GM12878 (cell line): Measurements from ENCODE around the gene UGT1A7. TPM values are rescaled to one million over a fixed set of nuclear protein-coding genes. Genes with fewer than 3 reads are reported as not detected.

Experiments used
- ATAC-seq: fragments of 200-7000 bp; cut with Tn5 transposase; 3 replicates; pipeline ENCODE4 v1.9.1; 2020; ENCODE audit warnings: mild to moderate bottlenecking, moderate library complexity
- BruUV-seq: library from RNA; stranded (reverse); fragments of 400-500 nt; replicated peaks from 2 replicates; lab custom pipeline; 2021; lab: Mats Ljungman, UMichigan
- CTCF ChIA-PET: fragments of 300-600 bp; sonication (Branson Sonifier 250); formaldehyde crosslinking; extraction: SDS; loops from one replicate; lab custom pipeline; 2021; ENCODE audit warnings: inconsistent platforms; lab: Yijun Ruan, JAX
- POLR2A ChIA-PET: fragments of 350-600 bp; formaldehyde crosslinking; extraction: SDS; loops from one replicate; lab custom pipeline; 2021; ENCODE audit warnings: inconsistent platforms; lab: Charles Lee
- RAD21 ChIA-PET: fragments of 300-600 bp; sonication (Branson Sonifier 250); formaldehyde crosslinking; loops from one replicate; lab custom pipeline; 2023; ENCODE audit warnings: antibody characterized with exemption; ENCODE audit not compliant: unreplicated experiment; lab: Charles Lee
- SMC1A ChIA-PET: fragments of 300-600 bp; sonication (Branson Sonifier 250); formaldehyde crosslinking; loops from one replicate; lab custom pipeline; 2023; ENCODE audit not compliant: unreplicated experiment, uncharacterized antibody; lab: Charles Lee
- DNase-seq: peaks from one replicate; pipeline ENCODE4 v3.0.0-alpha.2; 2011; ENCODE audit warnings: low read depth, low spot score
- FAIRE-seq: peaks from 3 replicates; lab custom pipeline; 2011; peaks lifted over from hg19 to GRCh38; lab: Jason Lieb, UNC
- H2AFZ ChIP-seq: 2 replicates; pipeline ENCODE4 v1.6.0; 2011; ENCODE audit warnings: low read depth, low read length, control low read depth; ENCODE audit not compliant: control insufficient read depth
- H3K27ac ChIP-seq: 2 replicates; pipeline ENCODE4 v1.5.1; 2011; ENCODE audit warnings: control low read depth; ENCODE audit not compliant: control insufficient read depth, insufficient read depth
- H3K27me3 ChIP-seq, 2 experiments: replicated peaks in 1 of 2; 2 replicates each; pipeline versions ENCODE4 v1.6.0 to v1.6.1; 2011; ENCODE audit warnings: low read length in 1 of 2; ENCODE audit not compliant: control insufficient read depth in 2 of 2, insufficient read depth in 2 of 2
- H3K36me3 ChIP-seq, 2 experiments: 2 replicates each; pipeline ENCODE4 v1.5.1; 2011; ENCODE audit warnings: low read length in 1 of 2; ENCODE audit not compliant: control insufficient read depth in 2 of 2, insufficient read depth in 2 of 2
- H3K4me1 ChIP-seq: 2 replicates; pipeline ENCODE4 v1.6.1; 2011; ENCODE audit warnings: mild to moderate bottlenecking, low read length, moderate library complexity, mixed read lengths; ENCODE audit not compliant: control insufficient read depth, insufficient read depth
- H3K4me2 ChIP-seq: 2 replicates; pipeline ENCODE4 v1.6.0; 2011; ENCODE audit warnings: control low read depth; ENCODE audit not compliant: control insufficient read depth, insufficient read depth
- H3K4me3 ChIP-seq: fragments of 200-600 bp; sonication (generic); 2 replicates; pipeline ENCODE4 v1.5.1; 2016
- H3K79me2 ChIP-seq: 2 replicates; pipeline ENCODE4 v1.6.0; 2011; ENCODE audit warnings: low read length; ENCODE audit not compliant: control insufficient read depth, insufficient read depth
- H3K9ac ChIP-seq: 2 replicates; pipeline ENCODE4 v1.8.0; 2011; ENCODE audit warnings: low read length, control low read depth, mixed read lengths; ENCODE audit not compliant: control insufficient read depth, insufficient read depth
- H3K9me3 ChIP-seq: replicated peaks from 3 replicates; pipeline ENCODE4 v1.5.1; 2011; ENCODE audit warnings: mild to moderate bottlenecking, low read length; ENCODE audit not compliant: control insufficient read depth, insufficient read depth
- H4K20me1 ChIP-seq: 2 replicates; pipeline ENCODE4 v1.6.0; 2011; ENCODE audit not compliant: control insufficient read depth, insufficient read depth
- FOXM1 ChIP-seq: IDR thresholded peaks from 2 replicates; pipeline ENCODE4 v1.6.1; 2012; ENCODE audit warnings: low read depth, mild to moderate bottlenecking, inconsistent platforms, low read length, moderate library complexity
- POLR2A ChIP-seq: IDR thresholded peaks from 2 replicates; pipeline ENCODE4 v1.6.1; 2011; ENCODE audit warnings: low read depth, mild to moderate bottlenecking, low read length
- SPI1 ChIP-seq: IDR thresholded peaks from 2 replicates; pipeline ENCODE4 v1.6.1; 2011; ENCODE audit warnings: low read depth, mild to moderate bottlenecking, low read length, moderate library complexity, borderline replicate concordance; ENCODE audit not compliant: insufficient read depth
- SREBF1 ChIP-seq: IDR thresholded peaks from 2 replicates; pipeline ENCODE4 v1.6.1; 2012; ENCODE audit warnings: mild to moderate bottlenecking, low read length
- in situ Hi-C: fragments of 300-500 bp; cut with MboI; formaldehyde crosslinking; loops from 9 replicates; pipeline ENCODE4 v1.14.3; 2018; ENCODE audit warnings: mixed read lengths
- intact Hi-C: fragments of 100-400 bp; cut with micrococcal nuclease; formaldehyde crosslinking; loops from one replicate; pipeline ENCODE4 v1.14.2; 2022; ENCODE audit not compliant: unreplicated experiment
- polyA plus RNA-seq, 11 experiments: library from polyadenylated mRNA; depleted of rRNA in 4 of 11; unstranded in 6 of 11; stranded (reverse) in 5 of 11; fragments of >200 nt; fragmentation: Nextera tagmentation in 4 of 11; fragmentation: Illumina TruSeq in 1 of 11; extraction: Ambion mirVana in 4 of 11; extraction: Trizol in 1 of 11; gene quantifications; 1 replicate in 1 of 11; 2 replicates in 10 of 11; pipeline versions ENCODE4 v1.2.1 to v1.2.3, GENCODE V29; 2011 to 2016; ENCODE audit warnings: inconsistent platforms in 2 of 11, missing spikeins in 2 of 11, low read depth in 1 of 11
- total RNA-seq, 4 experiments: library from RNA; depleted of rRNA in 3 of 4; stranded (reverse); fragments of >200 nt in 3 of 4; fragmentation: Illumina TruSeq in 1 of 4; extraction: Trizol in 1 of 4; gene quantifications; 2 replicates each; pipeline versions ENCODE4 v1.2.1 to v1.2.3, GENCODE V29; 2013 to 2021
- TF ChIP-seq, protein P1 (sequence below): fragments of 450-650 bp; IDR thresholded peaks from 2 replicates; pipeline ENCODE4 v1.6.1; 2017; ENCODE audit warnings: mild to moderate bottlenecking, moderate library complexity
- TF ChIP-seq, protein P2 (sequence below): fragments of 450-650 bp; IDR thresholded peaks from 2 replicates; pipeline ENCODE4 v1.6.1; 2018; ENCODE audit warnings: mild to moderate bottlenecking, low read depth, moderate library complexity; ENCODE audit not compliant: partially characterized antibody

UGT1A7 gene
- total and polyA plus RNA-seq, 10 of the 15 experiments (the other 5 are each of a cell fraction or from before 2014, with no cell fraction given) = not detected

DNA sequence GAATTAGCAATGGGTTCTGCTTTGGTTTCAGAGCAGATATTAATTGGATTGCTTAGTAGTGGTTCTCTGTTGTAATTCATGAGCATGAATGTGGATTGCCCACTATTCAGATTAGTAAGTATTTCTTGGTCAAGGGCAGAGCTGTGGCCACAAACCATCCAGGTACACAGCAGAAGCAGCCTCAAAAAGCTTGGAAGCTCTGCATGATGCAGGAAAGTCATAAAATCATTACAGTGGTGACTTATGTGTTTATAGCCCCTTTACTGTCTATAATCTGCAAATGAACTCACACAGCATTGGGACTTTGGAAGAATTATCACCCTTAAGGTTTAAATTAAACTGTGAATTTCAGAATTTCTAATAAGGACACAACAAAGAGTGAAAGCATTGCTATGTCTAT lies 76.4 kb downstream of the UGT1A7 start:
- no peaks in the 10 kb centered on the region for H3K79me2 ChIP-seq
- CTCF ChIA-PET = no interaction called here
- FAIRE-seq = no peak

More for the DNA sequence above, 76.4 kb downstream of the UGT1A7 start:
- H3K9me3 ChIP-seq = no peaks in the 10 kb centered on the region; the same call in 1 of the 3 replicates
- no TSS peak for BruUV-seq
- POLR2A ChIA-PET = no interaction called here
- TF ChIP-seq, protein P1, sequence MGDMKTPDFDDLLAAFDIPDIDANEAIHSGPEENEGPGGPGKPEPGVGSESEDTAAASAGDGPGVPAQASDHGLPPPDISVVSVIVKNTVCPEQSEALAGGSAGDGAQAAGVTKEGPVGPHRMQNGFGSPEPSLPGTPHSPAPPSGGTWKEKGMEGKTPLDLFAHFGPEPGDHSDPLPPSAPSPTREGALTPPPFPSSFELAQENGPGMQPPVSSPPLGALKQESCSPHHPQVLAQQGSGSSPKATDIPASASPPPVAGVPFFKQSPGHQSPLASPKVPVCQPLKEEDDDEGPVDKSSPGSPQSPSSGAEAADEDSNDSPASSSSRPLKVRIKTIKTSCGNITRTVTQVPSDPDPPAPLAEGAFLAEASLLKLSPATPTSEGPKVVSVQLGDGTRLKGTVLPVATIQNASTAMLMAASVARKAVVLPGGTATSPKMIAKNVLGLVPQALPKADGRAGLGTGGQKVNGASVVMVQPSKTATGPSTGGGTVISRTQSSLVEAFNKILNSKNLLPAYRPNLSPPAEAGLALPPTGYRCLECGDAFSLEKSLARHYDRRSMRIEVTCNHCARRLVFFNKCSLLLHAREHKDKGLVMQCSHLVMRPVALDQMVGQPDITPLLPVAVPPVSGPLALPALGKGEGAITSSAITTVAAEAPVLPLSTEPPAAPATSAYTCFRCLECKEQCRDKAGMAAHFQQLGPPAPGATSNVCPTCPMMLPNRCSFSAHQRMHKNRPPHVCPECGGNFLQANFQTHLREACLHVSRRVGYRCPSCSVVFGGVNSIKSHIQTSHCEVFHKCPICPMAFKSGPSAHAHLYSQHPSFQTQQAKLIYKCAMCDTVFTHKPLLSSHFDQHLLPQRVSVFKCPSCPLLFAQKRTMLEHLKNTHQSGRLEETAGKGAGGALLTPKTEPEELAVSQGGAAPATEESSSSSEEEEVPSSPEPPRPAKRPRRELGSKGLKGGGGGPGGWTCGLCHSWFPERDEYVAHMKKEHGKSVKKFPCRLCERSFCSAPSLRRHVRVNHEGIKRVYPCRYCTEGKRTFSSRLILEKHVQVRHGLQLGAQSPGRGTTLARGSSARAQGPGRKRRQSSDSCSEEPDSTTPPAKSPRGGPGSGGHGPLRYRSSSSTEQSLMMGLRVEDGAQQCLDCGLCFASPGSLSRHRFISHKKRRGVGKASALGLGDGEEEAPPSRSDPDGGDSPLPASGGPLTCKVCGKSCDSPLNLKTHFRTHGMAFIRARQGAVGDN = no peak
- TF ChIP-seq FOXM1 = no peak
- TF ChIP-seq SREBF1 = no peak
- TF ChIP-seq POLR2A = no peak
- TF ChIP-seq, protein P2, sequence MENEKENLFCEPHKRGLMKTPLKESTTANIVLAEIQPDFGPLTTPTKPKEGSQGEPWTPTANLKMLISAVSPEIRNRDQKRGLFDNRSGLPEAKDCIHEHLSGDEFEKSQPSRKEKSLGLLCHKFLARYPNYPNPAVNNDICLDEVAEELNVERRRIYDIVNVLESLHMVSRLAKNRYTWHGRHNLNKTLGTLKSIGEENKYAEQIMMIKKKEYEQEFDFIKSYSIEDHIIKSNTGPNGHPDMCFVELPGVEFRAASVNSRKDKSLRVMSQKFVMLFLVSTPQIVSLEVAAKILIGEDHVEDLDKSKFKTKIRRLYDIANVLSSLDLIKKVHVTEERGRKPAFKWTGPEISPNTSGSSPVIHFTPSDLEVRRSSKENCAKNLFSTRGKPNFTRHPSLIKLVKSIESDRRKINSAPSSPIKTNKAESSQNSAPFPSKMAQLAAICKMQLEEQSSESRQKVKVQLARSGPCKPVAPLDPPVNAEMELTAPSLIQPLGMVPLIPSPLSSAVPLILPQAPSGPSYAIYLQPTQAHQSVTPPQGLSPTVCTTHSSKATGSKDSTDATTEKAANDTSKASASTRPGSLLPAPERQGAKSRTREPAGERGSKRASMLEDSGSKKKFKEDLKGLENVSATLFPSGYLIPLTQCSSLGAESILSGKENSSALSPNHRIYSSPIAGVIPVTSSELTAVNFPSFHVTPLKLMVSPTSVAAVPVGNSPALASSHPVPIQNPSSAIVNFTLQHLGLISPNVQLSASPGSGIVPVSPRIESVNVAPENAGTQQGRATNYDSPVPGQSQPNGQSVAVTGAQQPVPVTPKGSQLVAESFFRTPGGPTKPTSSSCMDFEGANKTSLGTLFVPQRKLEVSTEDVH = no peak
- no peak for TF ChIP-seq SPI1
- no peaks in the 10 kb centered on the region for H3K27me3 ChIP-seq
- ATAC-seq (no peak), DNase-seq (no peak)
- no peaks in the 10 kb centered on the region for H4K20me1 ChIP-seq
- H3K27ac ChIP-seq = no peak overlapping the region
- H3K9ac ChIP-seq = no peak overlapping the region
- RAD21 ChIA-PET = no interaction called here
- no peak overlapping the region for H3K4me2 ChIP-seq
- in situ Hi-C loops (no loop called here), intact Hi-C loops (no loop called here)
- H3K4me3 ChIP-seq = no peak overlapping the region
- no peaks in the 10 kb centered on the region for H3K4me1 ChIP-seq
- no peak overlapping the region for H2AFZ ChIP-seq
- SMC1A ChIA-PET = no interaction called here
- no peaks in the 10 kb centered on the region for H3K36me3 ChIP-seq
